ENCODE data around the gene CCDC149. TPM values are rescaled to one million over a fixed set of nuclear protein-coding genes. Genes with fewer than 3 reads are reported as not detected.

Gene CCDC149
- total and polyA plus RNA-seq, 2 of the 8 experiments (the other 6 are each of a cell fraction or from before 2014, with no cell fraction given), result 2.2 to 5.6 TPM

GRCh38 chr4:24887881-24888430 is 24.9 kb downstream of the CCDC149 start (continued):
- TF ChIP-seq PHF8 (conservative IDR thresholded peaks at IDR 0.05; ENCODE audit: low read depth, low read length), result no peak
- no peak for TF ChIP-seq POLR2A (IDR thresholded peaks at IDR 0.05; ENCODE audit: control extremely low read depth in 1 of 2, low read depth in 2 of 2, low read length in 2 of 2)
